ENCODE data around the gene CHRM4.

The CHRM4 gene

GRCh38 chr11:46390331-46391171, 1.0 kb downstream of the CHRM4 start:
- TF ChIP-seq POLR2A (IDR thresholded peaks at IDR 0.05; ENCODE audit: low read depth, low read length) = no peak
- peak; percentile 68 for DNase-seq (ENCODE audit: insufficient read length, low spot score)
- no peak for FAIRE-seq

GRCh38 chr11:46389450-46390330, 1.9 kb downstream of the CHRM4 start:
- TF ChIP-seq POLR2A (IDR thresholded peaks at IDR 0.05; ENCODE audit: low read depth, low read length) = peak; percentile 30; the same call in 1 of the 2 replicates
- peak; percentile 99 for DNase-seq (ENCODE audit: insufficient read length, low spot score)
- FAIRE-seq = no peak

GRCh38 chr11:46388619-46389449, 2.7 kb downstream of the CHRM4 start:
- no peak for TF ChIP-seq POLR2A (IDR thresholded peaks at IDR 0.05; ENCODE audit: low read depth, low read length)
- FAIRE-seq (no peak), DNase-seq (ENCODE audit: insufficient read length, low spot score) (peak; percentile 40)

- FAIRE-seq (no peak), DNase-seq (ENCODE audit: insufficient read length, low spot score) (no peak)
- no peak for TF ChIP-seq POLR2A (IDR thresholded peaks at IDR 0.05; ENCODE audit: low read depth, low read length)
These were observed 3.5 kb downstream of the CHRM4 start for GRCh38 chr11:46387919-46388618.

GRCh38 chr11:46387456-46387855, 4.1 kb downstream of the CHRM4 start:
- FAIRE-seq (no peak), DNase-seq (ENCODE audit: insufficient read length, low spot score) (no peak)
- no peak for TF ChIP-seq POLR2A (IDR thresholded peaks at IDR 0.05; ENCODE audit: low read depth, low read length)

GRCh38 chr11:46386674-46387073, 4.9 kb downstream of the CHRM4 start:
- TF ChIP-seq POLR2A (IDR thresholded peaks at IDR 0.05; ENCODE audit: low read depth, low read length) = no peak
- peak; percentile 99 for DNase-seq (ENCODE audit: insufficient read length, low spot score)
- FAIRE-seq = no peak

- FAIRE-seq = no peak
- no peak for TF ChIP-seq POLR2A (IDR thresholded peaks at IDR 0.05; ENCODE audit: low read depth, low read length)
- no peak for DNase-seq (ENCODE audit: insufficient read length, low spot score)
These were observed 5.5 kb downstream of the CHRM4 start for GRCh38 chr11:46386005-46386578.

GRCh38 chr11:46385169-46386004, 6.2 kb downstream of the CHRM4 start:
- FAIRE-seq (no peak), DNase-seq (ENCODE audit: insufficient read length, low spot score) (no peak)
- TF ChIP-seq POLR2A (IDR thresholded peaks at IDR 0.05; ENCODE audit: low read depth, low read length) = no peak

- FAIRE-seq = no peak
- peak; percentile 81 for DNase-seq (ENCODE audit: insufficient read length, low spot score)
- TF ChIP-seq POLR2A (IDR thresholded peaks at IDR 0.05; ENCODE audit: low read depth, low read length) = no peak
These were observed 7.4 kb downstream of the CHRM4 start for GRCh38 chr11:46383974-46384701.

- DNase-seq (ENCODE audit: insufficient read length, low spot score) = no peak
- no peak for TF ChIP-seq POLR2A (IDR thresholded peaks at IDR 0.05; ENCODE audit: low read depth, low read length)
- FAIRE-seq = no peak
These were observed 8.2 kb downstream of the CHRM4 start for GRCh38 chr11:46383404-46383758.

GRCh38 chr11:46382646-46383403, 8.8 kb downstream of the CHRM4 start:
- DNase-seq (ENCODE audit: insufficient read length, low spot score) = peak; percentile 97
- no peak for TF ChIP-seq POLR2A (IDR thresholded peaks at IDR 0.05; ENCODE audit: low read depth, low read length)
- no peak for FAIRE-seq
